LNCAP (cell line): ENCODE results near the gene PDZD4.

Experiments
- TF ChIP-seq, protein P1 (sequence below): fragments of 450-650 bp; IDR thresholded peaks from 2 replicates; pipeline ENCODE4 v1.5.1; 2017; ENCODE audit warnings: mild to moderate bottlenecking

PDZD4 gene

DNA sequence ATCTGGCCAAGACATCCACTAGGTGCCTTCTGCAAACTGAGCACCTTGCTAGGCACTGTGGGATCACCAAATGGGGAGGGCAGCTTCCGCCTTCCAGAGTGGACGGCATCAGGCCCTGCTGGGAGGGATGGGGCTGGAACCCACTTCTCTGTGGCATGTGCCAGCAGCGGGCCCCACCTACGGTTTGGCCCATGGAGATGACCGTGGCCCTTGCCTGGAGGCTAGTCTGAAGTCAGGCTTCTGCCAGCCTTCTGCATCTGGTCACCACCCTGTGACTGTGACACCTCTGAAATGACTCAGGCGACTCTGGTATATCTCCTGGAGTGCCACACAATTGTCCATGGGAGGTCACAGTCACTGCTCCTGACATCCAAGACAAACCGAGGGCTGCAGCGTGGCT lies 28.7 kb downstream of the PDZD4 start:
- TF ChIP-seq, protein P1, sequence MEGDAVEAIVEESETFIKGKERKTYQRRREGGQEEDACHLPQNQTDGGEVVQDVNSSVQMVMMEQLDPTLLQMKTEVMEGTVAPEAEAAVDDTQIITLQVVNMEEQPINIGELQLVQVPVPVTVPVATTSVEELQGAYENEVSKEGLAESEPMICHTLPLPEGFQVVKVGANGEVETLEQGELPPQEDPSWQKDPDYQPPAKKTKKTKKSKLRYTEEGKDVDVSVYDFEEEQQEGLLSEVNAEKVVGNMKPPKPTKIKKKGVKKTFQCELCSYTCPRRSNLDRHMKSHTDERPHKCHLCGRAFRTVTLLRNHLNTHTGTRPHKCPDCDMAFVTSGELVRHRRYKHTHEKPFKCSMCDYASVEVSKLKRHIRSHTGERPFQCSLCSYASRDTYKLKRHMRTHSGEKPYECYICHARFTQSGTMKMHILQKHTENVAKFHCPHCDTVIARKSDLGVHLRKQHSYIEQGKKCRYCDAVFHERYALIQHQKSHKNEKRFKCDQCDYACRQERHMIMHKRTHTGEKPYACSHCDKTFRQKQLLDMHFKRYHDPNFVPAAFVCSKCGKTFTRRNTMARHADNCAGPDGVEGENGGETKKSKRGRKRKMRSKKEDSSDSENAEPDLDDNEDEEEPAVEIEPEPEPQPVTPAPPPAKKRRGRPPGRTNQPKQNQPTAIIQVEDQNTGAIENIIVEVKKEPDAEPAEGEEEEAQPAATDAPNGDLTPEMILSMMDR: no peak

DNA sequence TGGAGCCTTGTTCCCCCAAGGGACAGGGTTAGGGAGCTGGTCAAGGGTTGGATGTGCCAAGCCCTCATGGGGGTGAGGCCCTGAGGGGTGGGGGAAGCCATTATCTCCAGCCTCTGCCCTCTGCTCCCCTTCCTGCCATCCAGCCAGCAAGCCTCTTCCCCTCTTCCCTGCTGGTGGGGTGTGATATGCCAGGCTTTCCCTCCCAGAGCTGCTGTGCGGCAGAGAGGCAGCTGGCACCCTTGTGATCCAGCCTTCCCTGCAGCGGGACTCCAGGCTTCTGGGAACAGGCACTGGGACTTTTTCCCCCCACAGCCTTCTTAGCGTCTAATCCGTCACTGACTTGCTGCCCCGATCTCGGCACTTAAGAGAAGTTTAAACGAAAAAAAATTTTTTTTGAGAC lies 29.6 kb downstream of the PDZD4 start:
- TF ChIP-seq, protein P1: no peak

DNA sequence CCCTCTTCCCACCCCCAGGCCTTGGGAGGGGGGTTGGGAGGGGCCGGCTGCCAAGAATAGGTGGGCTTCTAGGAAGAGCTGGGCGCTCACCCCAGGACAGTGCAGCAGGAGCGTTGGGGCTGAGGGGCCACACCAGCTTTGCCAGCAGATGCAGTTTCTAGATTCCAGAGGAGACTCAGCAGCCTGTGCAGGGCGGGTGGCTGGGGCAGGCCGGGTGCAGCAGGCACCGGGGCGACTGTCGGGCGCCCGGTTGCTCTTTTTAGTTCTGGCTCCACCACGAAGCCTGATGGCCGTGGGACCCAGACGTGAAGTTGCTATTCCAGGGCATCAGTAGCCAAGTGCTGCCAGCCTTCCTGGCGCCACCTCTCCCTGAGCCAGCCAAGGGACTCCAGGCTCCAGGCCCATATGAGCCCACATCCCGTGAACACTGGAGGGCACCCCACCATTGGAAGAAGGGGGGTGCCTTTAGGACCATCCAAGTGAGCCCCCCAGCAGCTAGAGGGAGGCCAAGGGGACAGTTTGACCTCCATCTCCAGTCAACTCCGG lies 30.1 kb downstream of the PDZD4 start:
- TF ChIP-seq, protein P1: no peak

DNA sequence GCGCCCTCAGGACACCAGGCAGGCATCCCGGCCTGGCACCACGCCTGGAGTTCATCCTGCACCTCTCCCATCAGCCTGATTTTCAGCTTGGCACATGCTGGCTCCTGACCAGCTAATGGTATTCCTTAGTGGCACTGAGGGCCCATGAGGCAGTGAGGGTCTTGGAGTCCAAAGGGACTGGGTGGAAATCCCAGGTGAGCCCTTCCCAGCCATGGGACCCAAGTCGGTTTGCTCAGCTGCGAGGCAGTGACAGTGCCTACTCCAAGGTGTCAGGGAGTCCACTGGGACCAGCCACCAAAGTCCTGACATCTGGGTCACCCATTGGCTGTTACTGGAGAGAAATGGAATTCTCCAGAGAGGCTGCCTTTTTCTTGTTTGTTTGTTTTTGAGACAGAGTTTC lies 31.0 kb downstream of the PDZD4 start:
- TF ChIP-seq, protein P1: no peak

DNA sequence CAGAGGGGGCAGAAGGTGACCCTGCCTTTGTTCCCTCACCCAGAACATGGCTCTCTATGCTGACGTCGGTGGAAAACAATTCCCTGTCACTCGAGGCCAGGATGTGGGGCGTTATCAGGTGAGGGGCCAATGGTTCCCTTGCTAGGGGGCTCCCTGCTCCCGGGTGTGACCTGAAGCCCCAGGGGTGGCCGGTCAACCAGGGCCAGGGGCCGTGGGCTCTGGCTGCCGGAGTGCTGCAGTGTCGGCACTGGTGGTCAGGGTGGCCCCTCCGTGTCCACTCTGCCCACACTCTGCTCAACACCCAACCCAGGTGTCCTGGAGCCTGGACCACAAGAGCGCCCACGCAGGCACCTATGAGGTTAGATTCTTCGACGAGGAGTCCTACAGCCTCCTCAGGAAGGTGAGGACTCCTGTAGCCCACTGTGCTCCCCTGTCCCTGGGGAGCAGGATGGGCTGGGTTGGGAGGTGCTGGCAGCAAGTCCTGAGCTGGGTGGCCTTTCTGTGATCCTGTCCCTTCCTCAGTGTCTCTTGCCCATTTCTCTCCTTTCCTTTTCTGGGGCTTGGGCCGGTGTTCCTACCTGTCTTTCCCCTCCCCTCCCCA lies 32.8 kb downstream of the PDZD4 start:
- TF ChIP-seq, protein P1: no peak

DNA sequence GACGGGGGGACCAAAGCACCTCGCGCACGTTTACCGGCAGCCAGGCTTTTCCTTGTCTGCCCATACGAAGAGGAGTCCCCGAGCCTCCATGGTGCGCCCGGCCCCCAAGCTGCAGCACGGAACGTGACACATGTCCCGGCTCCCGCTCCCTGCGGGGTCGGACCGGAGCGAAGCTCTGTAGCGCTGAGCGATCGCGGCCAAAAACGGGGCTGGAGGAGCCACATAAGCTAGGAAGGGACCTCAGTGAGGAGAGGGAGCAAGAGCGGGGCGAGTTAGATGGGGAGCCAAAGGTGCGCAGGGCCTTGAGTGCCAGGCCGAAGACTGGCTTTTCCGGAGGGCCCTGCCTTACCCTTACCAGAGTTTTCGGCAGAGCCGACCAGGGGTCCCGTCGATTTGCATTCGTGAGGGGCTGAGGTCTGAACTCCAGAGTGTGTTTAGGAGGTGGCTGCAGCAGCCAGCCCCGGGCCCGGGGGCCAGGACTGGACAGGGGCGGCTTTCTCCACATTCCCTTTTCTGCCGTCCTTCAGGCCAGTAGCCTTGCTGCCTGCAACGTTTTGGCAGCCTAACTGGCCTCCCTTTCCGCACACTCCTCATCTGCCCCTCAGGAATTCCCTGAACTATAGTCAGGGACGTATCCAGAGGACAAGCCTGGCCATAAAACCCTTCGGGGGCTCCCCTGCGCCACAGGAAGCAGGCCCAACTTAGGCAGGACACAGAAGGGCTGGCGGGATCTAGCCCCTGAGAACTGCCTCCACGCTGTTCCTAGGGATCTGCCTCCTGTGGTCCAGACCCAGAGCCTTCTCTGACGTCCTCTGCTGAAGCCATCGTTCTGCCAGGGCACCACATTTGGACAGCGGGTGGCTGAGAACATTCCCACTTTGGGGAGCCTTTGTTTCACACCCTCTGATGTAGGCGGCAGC lies 35.2 kb downstream of the PDZD4 start:
- TF ChIP-seq, protein P1: no peak

DNA sequence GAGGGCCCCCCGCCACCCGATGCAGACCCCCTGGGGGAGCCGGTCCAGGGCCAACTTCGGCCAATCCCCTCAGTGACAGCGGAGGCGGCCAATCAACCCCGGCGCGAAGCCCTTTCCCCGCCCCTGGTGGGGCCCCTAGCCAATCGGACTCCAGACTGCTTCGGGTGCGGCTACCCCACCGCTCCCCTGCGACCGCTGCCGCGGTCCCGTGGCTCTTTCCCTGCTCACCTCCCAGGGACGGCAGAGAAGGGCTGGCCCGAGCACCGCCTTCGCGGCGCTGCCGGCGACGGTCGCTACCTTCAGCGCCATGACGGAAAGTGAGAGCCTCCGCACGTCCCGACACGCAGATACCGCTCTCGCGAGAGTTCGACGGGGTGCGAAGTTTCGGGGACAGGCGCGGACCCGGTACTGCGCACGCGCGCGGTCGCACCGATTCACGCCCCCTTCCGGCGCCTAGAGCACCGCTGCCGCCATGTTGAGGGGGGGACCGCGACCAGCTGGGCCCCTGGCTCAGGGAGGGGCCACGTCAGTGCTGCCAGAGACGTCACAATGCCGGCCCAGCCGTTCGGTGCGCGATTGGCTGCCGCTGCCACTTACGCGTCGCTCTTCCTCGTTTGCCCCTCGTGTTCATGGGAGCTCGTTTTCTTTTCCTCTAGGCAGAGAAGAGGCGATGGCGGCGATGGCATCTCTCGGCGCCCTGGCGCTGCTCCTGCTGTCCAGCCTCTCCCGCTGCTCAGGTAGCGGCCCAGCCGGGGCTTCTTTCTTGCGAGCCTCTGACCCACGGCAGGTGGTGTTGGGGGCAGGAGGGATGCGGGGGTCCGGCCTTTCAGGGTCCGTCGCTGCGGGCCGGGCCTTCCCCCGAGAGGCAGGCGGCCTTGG lies 36.1 kb downstream of the PDZD4 start, which contains the start of the genes IDH3G and SSR4:
IDH3G (minus strand) TSS at position 358 of the 879 bp plus-strand sequence; CDS start at position 309, 49 bp downstream.
SSR4 (plus strand) TSS at position 651 of the 879 bp plus-strand sequence; CDS start at position 671, 20 bp downstream.
- TF ChIP-seq, protein P1: no peak
